GM18858 (cell line): ENCODE measurements around the gene KANSL3.

Experiments
- ATAC-seq: cut with Tn5 transposase; IDR thresholded peaks from one replicate; pipeline ENCODE4 v1.9.1; 2021; ENCODE audit not compliant: unreplicated experiment

KANSL3 gene

DNA sequence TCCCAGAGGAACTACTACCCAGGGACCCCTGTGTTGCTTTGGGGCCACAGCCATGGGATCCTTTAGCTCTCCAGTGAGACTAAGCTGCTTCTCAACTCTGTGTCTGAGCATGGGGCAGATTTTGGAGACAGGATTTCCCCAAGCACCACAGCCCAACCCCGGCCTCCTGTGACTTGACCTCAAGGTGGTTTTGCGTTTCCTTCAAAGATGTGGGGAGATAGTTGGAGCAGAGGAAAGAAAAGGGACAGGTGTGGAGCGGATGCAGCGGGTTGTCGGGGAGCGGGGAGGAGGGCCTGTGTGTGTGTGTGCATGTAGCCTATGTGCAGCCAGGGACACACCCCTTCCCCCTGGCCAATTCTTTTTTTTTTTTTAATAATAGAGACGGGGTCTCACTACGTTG lies 91.3 kb downstream of the KANSL3 start:
- ATAC-seq: no peak

GRCh38 chr2:96546321-96546720 lies 91.8 kb downstream of the KANSL3 start:
- no peak for ATAC-seq
